Endothelial cell of umbilical vein (primary cell): ENCODE measurements around the gene PTPRU. TPM values are rescaled to one million over a fixed set of nuclear protein-coding genes. Genes with fewer than 3 reads are reported as not detected.

ENCODE experiments used
- BruUV-seq: library from RNA; stranded (reverse); fragments of 400-500 nt; replicated peaks from 2 replicates; lab custom pipeline; 2021; lab: Mats Ljungman, UMichigan
- CTCF ChIA-PET: fragments of 300-600, 350-600 bp; sonication (Branson Sonifier 250); formaldehyde crosslinking; loops from one replicate; lab custom pipeline; 2021; ENCODE audit warnings: antibody characterized with exemption, inconsistent platforms; lab: Charles Lee
- POLR2A ChIA-PET: fragments of 300-600, 350-600 bp; sonication (Branson Sonifier 250); formaldehyde crosslinking; loops from one replicate; lab custom pipeline; 2021; ENCODE audit warnings: antibody characterized with exemption, inconsistent platforms; lab: Charles Lee
- DNase-seq: peaks from one replicate; pipeline ENCODE4 v3.0.0-alpha.2; 2011; ENCODE audit warnings: low read depth, low spot score
- FAIRE-seq: peaks from 2 replicates; lab custom pipeline; 2011; peaks lifted over from hg19 to GRCh38; lab: Jason Lieb, UNC
- H2AFZ ChIP-seq: 2 replicates; pipeline ENCODE4 v1.6.0; 2012; ENCODE audit warnings: low read depth, low read length, control low read depth, inconsistent platforms
- H3K27ac ChIP-seq: 2 replicates; pipeline ENCODE4 v1.5.1; 2011; ENCODE audit warnings: low read depth, mild to moderate bottlenecking, control low read depth, low read length, moderate library complexity; ENCODE audit not compliant: insufficient read depth
- H3K27me3 ChIP-seq, 2 experiments: 2 replicates each; pipeline versions ENCODE4 v1.6.0 to v1.6.1; 2011; ENCODE audit warnings: low read length in 2 of 2, mixed read lengths in 1 of 2; ENCODE audit not compliant: control insufficient read depth in 2 of 2, insufficient read depth in 2 of 2
- H3K36me3 ChIP-seq, 2 experiments: 2 replicates in 1 of 2; 3 replicates in 1 of 2; pipeline ENCODE4 v1.5.1; 2011; ENCODE audit warnings: low read length in 2 of 2, mild to moderate bottlenecking in 1 of 2, moderate library complexity in 1 of 2; ENCODE audit not compliant: control insufficient read depth in 2 of 2, insufficient read depth in 2 of 2; ENCODE audit errors: extremely low read depth in 1 of 2
- H3K4me1 ChIP-seq: 3 replicates; pipeline ENCODE4 v1.5.1; 2011; ENCODE audit warnings: mild to moderate bottlenecking, low read length; ENCODE audit not compliant: control insufficient read depth, insufficient read depth; ENCODE audit errors: extremely low read depth
- H3K4me2 ChIP-seq: 2 replicates; pipeline ENCODE4 v1.6.1; 2011; ENCODE audit warnings: low read length, control low read depth, mixed read lengths; ENCODE audit not compliant: insufficient read depth
- H3K4me3 ChIP-seq, 3 experiments: fragments of 200-600 bp in 1 of 3; sonication (generic), shearing (Covaris generic) in 1 of 3; replicated peaks in 1 of 3; 2 replicates each; pipeline ENCODE4 v1.5.1; 2011 to 2016; ENCODE audit warnings: control low read depth in 3 of 3, low read length in 3 of 3, mild to moderate bottlenecking in 2 of 3, inconsistent platforms in 1 of 3, low read depth in 1 of 3, moderate library complexity in 1 of 3; ENCODE audit not compliant: insufficient read depth in 1 of 3
- H3K79me2 ChIP-seq: 2 replicates; pipeline ENCODE4 v1.6.0; 2012; ENCODE audit warnings: low read length, inconsistent platforms; ENCODE audit not compliant: control insufficient read depth, insufficient read depth
- H3K9ac ChIP-seq: replicated peaks from 2 replicates; pipeline ENCODE3; 2011; ENCODE audit warnings: low read length, control low read depth; ENCODE audit not compliant: insufficient read depth; ENCODE audit errors: extremely low read depth
- H3K9me1 ChIP-seq: replicated peaks from 3 replicates; pipeline ENCODE4 v1.6.0; 2011; ENCODE audit warnings: mild to moderate bottlenecking, low read length; ENCODE audit not compliant: control insufficient read depth, insufficient read depth; ENCODE audit errors: extremely low read depth
- H3K9me3 ChIP-seq: replicated peaks from 2 replicates; pipeline ENCODE4 v1.5.1; 2012; ENCODE audit warnings: low read length, inconsistent platforms; ENCODE audit not compliant: control insufficient read depth, insufficient read depth
- H4K20me1 ChIP-seq: replicated peaks from 2 replicates; pipeline ENCODE3; 2011; ENCODE audit warnings: mild to moderate bottlenecking, low read length; ENCODE audit not compliant: control insufficient read depth, insufficient read depth; ENCODE audit errors: extremely low read depth
- EZH2 ChIP-seq: IDR thresholded peaks from 2 replicates; pipeline ENCODE4 v1.6.1; 2012; ENCODE audit warnings: borderline replicate concordance, low read depth, mild to moderate bottlenecking, moderate library complexity, low read length, inconsistent platforms; ENCODE audit not compliant: severe bottlenecking
- FOS ChIP-seq: IDR thresholded peaks from 2 replicates; pipeline ENCODE4 v1.6.1; 2011; ENCODE audit warnings: mild to moderate bottlenecking, low read length, moderate library complexity, borderline replicate concordance; ENCODE audit not compliant: insufficient read depth
- GATA2 ChIP-seq: IDR thresholded peaks from 2 replicates; pipeline ENCODE4 v1.7.0; 2011; ENCODE audit warnings: low read depth, mild to moderate bottlenecking, moderate library complexity, mixed read lengths, low read length; ENCODE audit not compliant: insufficient read length, insufficient read depth
- JUN ChIP-seq: IDR thresholded peaks from 2 replicates; pipeline ENCODE4 v1.6.1; 2011; ENCODE audit warnings: borderline replicate concordance, low read depth; ENCODE audit not compliant: insufficient read length, insufficient read depth
- MYC ChIP-seq: IDR thresholded peaks from one replicate; pipeline ENCODE4 v1.6.1; 2011; ENCODE audit warnings: mild to moderate bottlenecking, low read depth, low read length
- POLR2A ChIP-seq: IDR thresholded peaks from 2 replicates; pipeline ENCODE4 v1.6.1; 2012; ENCODE audit warnings: low read depth, mild to moderate bottlenecking, control low read depth, low read length
- POLR2AphosphoS5 ChIP-seq: IDR thresholded peaks from 2 replicates; pipeline ENCODE4 v1.6.1; 2012; ENCODE audit warnings: low read depth, mild to moderate bottlenecking, control low read depth, low read length, moderate library complexity; ENCODE audit not compliant: insufficient read depth
- dilution Hi-C: fragments of 300-500 bp; cut with MboI; formaldehyde crosslinking; loops from one replicate; pipeline ENCODE4 v1.15.0; 2019; ENCODE audit warnings: low sequenced_read_pairs; ENCODE audit not compliant: extremely low pct_ligation_motif_present
- intact Hi-C: fragments of 100-400 bp; cut with micrococcal nuclease; formaldehyde crosslinking; loops from one replicate; pipeline ENCODE4 v1.10.0; 2022
- polyA plus RNA-seq, 4 experiments: library from polyadenylated mRNA; depleted of rRNA in 3 of 4; stranded (reverse) in 3 of 4; unstranded in 1 of 4; fragments of >200 nt; gene quantifications; 2 replicates each; pipeline versions ENCODE4 v1.2.1 to v1.2.3, GENCODE V29; 2011 to 2012; ENCODE audit warnings: missing spikeins in 1 of 4
- total RNA-seq: library from RNA; stranded (reverse); gene quantifications from 2 replicates; pipeline ENCODE4 v1.2.3, GENCODE V29; 2021
- TF ChIP-seq, protein P1 (sequence below), 2 donors: IDR thresholded peaks; 1 replicate in 1 of 2; 2 replicates in 1 of 2; pipeline ENCODE4 v1.5.1; 2011; ENCODE audit warnings: low read length in 2 of 2, mild to moderate bottlenecking in 2 of 2, moderate library complexity in 2 of 2, control low read depth in 1 of 2, inconsistent platforms in 1 of 2, low read depth in 1 of 2; ENCODE audit not compliant: insufficient read depth in 1 of 2; ENCODE audit errors: extremely low read depth in 1 of 2
- TF ChIP-seq, protein P2 (sequence below): IDR thresholded peaks from 2 replicates; pipeline ENCODE4 v1.6.1; 2011; ENCODE audit not compliant: insufficient read depth, insufficient read length

PTPRU gene
- total and polyA plus RNA-seq, 2 donors (not counting 3 experiments of a cell fraction or from before 2014, with no cell fraction given), result 0.58 to 2.6 TPM

DNA sequence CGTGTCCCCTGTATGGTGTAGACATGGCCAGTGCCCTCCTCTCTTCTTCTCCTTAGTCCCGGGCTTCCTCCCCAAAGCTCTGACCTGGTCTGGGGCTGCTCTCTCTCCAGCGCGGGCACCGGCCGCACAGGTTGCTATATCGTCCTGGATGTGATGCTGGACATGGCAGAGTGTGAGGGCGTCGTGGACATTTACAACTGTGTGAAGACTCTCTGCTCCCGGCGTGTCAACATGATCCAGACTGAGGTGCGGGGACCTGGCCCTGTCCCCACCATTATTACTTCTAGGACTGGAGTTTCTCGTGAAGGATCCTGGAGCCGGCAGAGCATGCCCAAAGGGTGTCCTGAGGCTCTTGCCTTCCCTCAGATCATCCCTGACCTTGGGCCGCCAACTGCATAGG is 78.9 kb downstream of the PTPRU start:
- BruUV-seq, result no TSS peak
- Histone ChIP-seq H3K79me2 (no peaks in the 10 kb centered on the region), H3K27me3 (no peaks in the 10 kb centered on the region), H3K4me3 (no peak overlapping the region), H3K9me3 (no peaks in the 10 kb centered on the region), H3K9ac (no peak overlapping the region), H4K20me1 (no peaks in the 10 kb centered on the region), H2AFZ (no peak overlapping the region), H3K4me1 (no peaks in the 10 kb centered on the region), H3K9me1 (no peaks in the 10 kb centered on the region), H3K27ac (no peak overlapping the region), H3K36me3 (no peaks in the 10 kb centered on the region), H3K4me2 (no peak overlapping the region)
- intact Hi-C loops, result no loop called here
- dilution Hi-C loops, result no loop called here
- ChIA-PET POLR2A (no interaction called here), CTCF (no interaction called here)
- no peak for TF ChIP-seq MYC
- no peak for DNase-seq
- no peak for FAIRE-seq

DNA sequence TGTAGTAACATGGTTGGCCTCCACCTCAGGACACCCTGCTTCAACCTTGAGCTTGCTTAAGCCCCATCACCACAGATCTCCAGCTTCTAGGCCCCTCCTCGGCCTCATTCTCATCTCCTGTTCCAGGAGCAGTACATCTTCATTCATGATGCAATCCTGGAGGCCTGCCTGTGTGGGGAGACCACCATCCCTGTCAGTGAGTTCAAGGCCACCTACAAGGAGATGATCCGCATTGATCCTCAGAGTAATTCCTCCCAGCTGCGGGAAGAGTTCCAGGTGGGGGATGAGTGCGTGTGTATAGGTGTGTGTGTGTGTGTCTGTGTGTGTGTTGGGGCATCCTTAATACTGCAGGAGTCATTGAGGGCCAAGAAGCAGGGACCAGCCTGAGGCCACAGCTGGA is 79.6 kb downstream of the PTPRU start:
- H4K20me1 ChIP-seq, result no peaks in the 10 kb centered on the region
- ChIA-PET CTCF (no interaction called here), POLR2A (no interaction called here)
- H3K36me3 ChIP-seq, result no peaks in the 10 kb centered on the region
- dilution Hi-C loops, result no loop called here
- H3K4me1 ChIP-seq, result no peaks in the 10 kb centered on the region
- FAIRE-seq (no peak), DNase-seq (no peak)
- TF ChIP-seq JUN (no peak), POLR2A (no peak), POLR2AphosphoS5 (no peak), MYC (no peak), GATA2 (no peak), EZH2 (no peak), FOS (no peak)
- TF ChIP-seq, protein P1, sequence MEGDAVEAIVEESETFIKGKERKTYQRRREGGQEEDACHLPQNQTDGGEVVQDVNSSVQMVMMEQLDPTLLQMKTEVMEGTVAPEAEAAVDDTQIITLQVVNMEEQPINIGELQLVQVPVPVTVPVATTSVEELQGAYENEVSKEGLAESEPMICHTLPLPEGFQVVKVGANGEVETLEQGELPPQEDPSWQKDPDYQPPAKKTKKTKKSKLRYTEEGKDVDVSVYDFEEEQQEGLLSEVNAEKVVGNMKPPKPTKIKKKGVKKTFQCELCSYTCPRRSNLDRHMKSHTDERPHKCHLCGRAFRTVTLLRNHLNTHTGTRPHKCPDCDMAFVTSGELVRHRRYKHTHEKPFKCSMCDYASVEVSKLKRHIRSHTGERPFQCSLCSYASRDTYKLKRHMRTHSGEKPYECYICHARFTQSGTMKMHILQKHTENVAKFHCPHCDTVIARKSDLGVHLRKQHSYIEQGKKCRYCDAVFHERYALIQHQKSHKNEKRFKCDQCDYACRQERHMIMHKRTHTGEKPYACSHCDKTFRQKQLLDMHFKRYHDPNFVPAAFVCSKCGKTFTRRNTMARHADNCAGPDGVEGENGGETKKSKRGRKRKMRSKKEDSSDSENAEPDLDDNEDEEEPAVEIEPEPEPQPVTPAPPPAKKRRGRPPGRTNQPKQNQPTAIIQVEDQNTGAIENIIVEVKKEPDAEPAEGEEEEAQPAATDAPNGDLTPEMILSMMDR (IDR thresholded peaks at IDR 0.05; ENCODE audit: extremely low read depth in 1 of 2, insufficient read depth in 1 of 2, low read depth in 1 of 2, low read length in 2 of 2), result no peak
- TF ChIP-seq, protein P2, sequence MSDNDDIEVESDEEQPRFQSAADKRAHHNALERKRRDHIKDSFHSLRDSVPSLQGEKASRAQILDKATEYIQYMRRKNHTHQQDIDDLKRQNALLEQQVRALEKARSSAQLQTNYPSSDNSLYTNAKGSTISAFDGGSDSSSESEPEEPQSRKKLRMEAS, result no peak
- H3K9me1 ChIP-seq, result no peaks in the 10 kb centered on the region
- no peaks in the 10 kb centered on the region for H3K79me2 ChIP-seq
- H3K4me3 ChIP-seq, result no peak overlapping the region
- no peaks in the 10 kb centered on the region for H3K9me3 ChIP-seq
- no TSS peak for BruUV-seq
- no peaks in the 10 kb centered on the region for H3K27me3 ChIP-seq
- no peak overlapping the region for H2AFZ ChIP-seq
- H3K4me2 ChIP-seq, result no peak overlapping the region
- no peak overlapping the region for H3K27ac ChIP-seq
- intact Hi-C loops, result no loop called here
- no peak overlapping the region for H3K9ac ChIP-seq
